Liver (tissue), 9 donors: ENCODE results near the gene OR52I2. TPM values are rescaled to one million over a fixed set of nuclear protein-coding genes. Genes with fewer than 3 reads are reported as not detected.

Source experiments
- DNase-seq: peaks from one replicate; pipeline ENCODE4 v3.0.0-alpha.2; 2017; ENCODE audit warnings: low spot score
- H3K27ac ChIP-seq, 2 donors: one replicate each; pipeline ENCODE4 v1.7.0; 2013; ENCODE audit warnings: inconsistent platforms in 2 of 2, low read length in 2 of 2, control low read depth in 1 of 2, low read depth in 1 of 2, mild to moderate bottlenecking in 1 of 2
- H3K27me3 ChIP-seq, 4 donors: one replicate each; pipeline versions ENCODE4 v1.6.1 to v1.7.0; 2013; ENCODE audit warnings: low read length in 3 of 4, inconsistent platforms in 1 of 4, mild to moderate bottlenecking in 1 of 4, moderate library complexity in 1 of 4; ENCODE audit not compliant: control insufficient read depth in 4 of 4, insufficient read depth in 4 of 4
- H3K36me3 ChIP-seq, 4 donors: one replicate each; pipeline versions ENCODE4 v1.6.1 to v1.7.0; 2013; ENCODE audit warnings: low read length in 3 of 4, mild to moderate bottlenecking in 3 of 4, low read depth in 1 of 4, moderate library complexity in 1 of 4; ENCODE audit not compliant: control insufficient read depth in 4 of 4, insufficient read depth in 3 of 4
- H3K4me1 ChIP-seq, 4 donors: one replicate each; pipeline versions ENCODE4 v1.6.1 to v1.7.0; 2013; ENCODE audit warnings: low read length in 3 of 4, mild to moderate bottlenecking in 3 of 4, moderate library complexity in 1 of 4; ENCODE audit not compliant: control insufficient read depth in 4 of 4, insufficient read depth in 4 of 4
- H3K4me3 ChIP-seq, 3 donors: one replicate each; pipeline versions ENCODE4 v1.6.1 to v1.7.0; 2013; ENCODE audit warnings: low read length in 3 of 3, control low read depth in 1 of 3, low read depth in 1 of 3, mild to moderate bottlenecking in 1 of 3
- H3K9ac ChIP-seq, 2 donors: one replicate each; pipeline ENCODE4 v1.7.0; 2013; ENCODE audit warnings: low read length in 2 of 2, mild to moderate bottlenecking in 2 of 2, moderate library complexity in 2 of 2, control low read depth in 1 of 2, low read depth in 1 of 2
- H3K9me3 ChIP-seq, 4 donors: one replicate each; pipeline versions ENCODE4 v1.6.1 to v1.7.0; 2013; ENCODE audit warnings: low read length in 3 of 4; ENCODE audit not compliant: control insufficient read depth in 4 of 4
- ATF3 ChIP-seq: IDR thresholded peaks from 2 replicates; pipeline ENCODE4 v1.6.1; 2016; ENCODE audit warnings: antibody characterized with exemption
- CTCF ChIP-seq: fragments of 150-350 bp; IDR thresholded peaks from 2 replicates; pipeline ENCODE4 v1.5.1; 2017; ENCODE audit warnings: improper control_type of control experiment, low read depth, low read length; ENCODE audit not compliant: missing input control
- HNF4G ChIP-seq: IDR thresholded peaks from 2 replicates; pipeline ENCODE4 v1.6.1; 2016; ENCODE audit warnings: antibody characterized with exemption
- MAX ChIP-seq: IDR thresholded peaks from 2 replicates; pipeline ENCODE4 v1.6.1; 2016; ENCODE audit warnings: antibody characterized with exemption
- NR2F2 ChIP-seq: IDR thresholded peaks from 2 replicates; pipeline ENCODE4 v1.6.1; 2016; ENCODE audit warnings: antibody characterized with exemption
- RAD21 ChIP-seq, 2 donors: IDR thresholded peaks; 2 replicates each; pipeline ENCODE4 v1.6.1; 2016; ENCODE audit warnings: antibody characterized with exemption in 2 of 2, mild to moderate bottlenecking in 2 of 2
- REST ChIP-seq: IDR thresholded peaks from 2 replicates; pipeline ENCODE4 v1.6.1; 2016; ENCODE audit warnings: antibody characterized with exemption, mild to moderate bottlenecking
- RXRA ChIP-seq, 2 donors: IDR thresholded peaks; 2 replicates each; pipeline ENCODE4 v1.6.1; 2017 to 2018; ENCODE audit warnings: antibody characterized with exemption in 2 of 2, mild to moderate bottlenecking in 1 of 2
- SP1 ChIP-seq: IDR thresholded peaks from 2 replicates; pipeline ENCODE4 v1.6.1; 2018; ENCODE audit warnings: antibody characterized with exemption, mild to moderate bottlenecking
- TAF1 ChIP-seq: conservative IDR thresholded peaks from 2 replicates; pipeline ENCODE4 v1.6.1; 2016; ENCODE audit warnings: antibody characterized with exemption, mild to moderate bottlenecking
- ZBTB33 ChIP-seq: IDR thresholded peaks from 2 replicates; pipeline ENCODE4 v1.6.1; 2016; ENCODE audit warnings: antibody characterized with exemption
- WGBS: extraction: QIAGEN DNeasy Blood & Tissue Kit; methylation state at CpG from one replicate; pipeline ENCODE4 v1.1.7; 2013; 5-methylcytosine and 5-hydroxymethylcytosine counted together
- polyA plus RNA-seq, 2 donors: library from polyadenylated mRNA; stranded (reverse) in 1 of 2; unstranded in 1 of 2; fragments of 200-250 nt in 1 of 2; fragments of >200 nt in 1 of 2; fragmentation: Nextera tagmentation in 1 of 2; extraction: Ambion mirVana in 1 of 2; gene quantifications; one replicate each; pipeline versions ENCODE4 v1.2.1 to v1.2.3, GENCODE V29; 2013 to 2015
- total RNA-seq, 2 donors: library from RNA; depleted of rRNA; stranded (reverse); fragments of >200 nt; gene quantifications; one replicate each; pipeline ENCODE4 v1.2.3, GENCODE V29; 2014
- donor health status: healthy.
- donor health status: healthy.
- donor health status: healthy.
- donor health status: healthy.
- donor health status: healthy.

Gene OR52I2
- total and polyA plus RNA-seq, 4 donors: under 0.01 TPM; not detected in 3

- no peak for TF ChIP-seq REST
Observed at GRCh38 chr11:4577761-4578160, 3.8 kb upstream of the OR52I2 start (continued).

GRCh38 chr11:4578624-4579023, 2.9 kb upstream of the OR52I2 start:
- 89% methylated on average over 6 of the region's 6 CpGs for whole genome bisulfite sequencing
- DNase-seq: no peak
- TF ChIP-seq ZBTB33 (no peak), HNF4G (no peak), TAF1 (no peak), RAD21 (IDR thresholded peaks at IDR 0.05) (no peak), NR2F2 (no peak), REST (no peak), ATF3 (no peak), MAX (no peak), CTCF (no peak), RXRA (IDR thresholded peaks at IDR 0.05) (no peak), SP1 (no peak)
- Histone ChIP-seq H3K27me3 (no peaks in the 10 kb centered on the region), H3K27ac (no peak overlapping the region), H3K9me3 (no peaks in the 10 kb centered on the region), H3K4me3 (no peak overlapping the region), H3K9ac (no peak overlapping the region), H3K36me3 (no peaks in the 10 kb centered on the region), H3K4me1 (no peaks in the 10 kb centered on the region)
